DND-41 (cell line): ENCODE results near the gene RIMS3.

Experiments
- ATAC-seq: fragments of 200-7000 bp; cut with Tn5 transposase; 3 replicates; pipeline ENCODE4 v1.9.1; 2021; ENCODE audit warnings: low read depth; ENCODE audit not compliant: insufficient read depth
- DNase-seq: peaks from one replicate; pipeline ENCODE4 v3.0.0-alpha.2; 2020
- H2AFZ ChIP-seq: 2 replicates; pipeline ENCODE4 v1.6.0; 2012; ENCODE audit warnings: low read depth, low read length
- H3K27ac ChIP-seq: 2 replicates; pipeline ENCODE4 v1.5.1; 2012; ENCODE audit warnings: low read length, inconsistent platforms
- H3K27me3 ChIP-seq: fragments of 200-600 bp; sonication (generic); 2 replicates; pipeline ENCODE4 v1.6.0; 2012; ENCODE audit warnings: low read length, mild to moderate bottlenecking, inconsistent platforms; ENCODE audit not compliant: insufficient read depth, poor library complexity
- H3K36me3 ChIP-seq: 2 replicates; pipeline ENCODE4 v1.5.1; 2012; ENCODE audit warnings: low read length, inconsistent platforms; ENCODE audit not compliant: insufficient read depth
- H3K4me1 ChIP-seq: 2 replicates; pipeline ENCODE4 v1.5.1; 2012; ENCODE audit warnings: mild to moderate bottlenecking, low read length; ENCODE audit not compliant: insufficient read depth
- H3K4me2 ChIP-seq: 2 replicates; pipeline ENCODE4 v1.6.0; 2012; ENCODE audit warnings: mild to moderate bottlenecking, moderate library complexity, low read length, inconsistent platforms; ENCODE audit not compliant: insufficient read depth
- H3K4me3 ChIP-seq, 2 experiments: fragments of 200-600 bp in 1 of 2; shearing (Covaris generic) in 1 of 2; 2 replicates each; pipeline ENCODE4 v1.5.1; 2012 to 2016; ENCODE audit warnings: inconsistent platforms in 2 of 2, low read length in 2 of 2, mild to moderate bottlenecking in 2 of 2, low read depth in 1 of 2, moderate library complexity in 1 of 2
- H3K79me2 ChIP-seq: 2 replicates; pipeline ENCODE4 v1.6.0; 2012; ENCODE audit warnings: low read length, inconsistent platforms; ENCODE audit not compliant: insufficient read depth
- H3K9ac ChIP-seq: 2 replicates; pipeline ENCODE4 v1.6.0; 2012; ENCODE audit warnings: low read depth, mild to moderate bottlenecking, inconsistent platforms, low read length, moderate library complexity
- H3K9me3 ChIP-seq: 2 replicates; pipeline ENCODE4 v1.5.1; 2012; ENCODE audit warnings: low read length, moderate library complexity, mild to moderate bottlenecking, inconsistent platforms; ENCODE audit not compliant: insufficient read depth, severe bottlenecking
- H4K20me1 ChIP-seq: 2 replicates; pipeline ENCODE4 v1.6.0; 2012; ENCODE audit warnings: low read length; ENCODE audit not compliant: insufficient read depth
- CTCF ChIP-seq: IDR thresholded peaks from 2 replicates; pipeline ENCODE4 v1.5.1; 2012; ENCODE audit warnings: borderline replicate concordance, low read length, moderate library complexity, mild to moderate bottlenecking; ENCODE audit not compliant: poor library complexity, severe bottlenecking; ENCODE audit errors: extremely low read depth
- EZH2 ChIP-seq: IDR thresholded peaks from 3 replicates; pipeline ENCODE4 v1.6.1; 2012; ENCODE audit warnings: borderline replicate concordance, low read depth, mild to moderate bottlenecking, moderate library complexity, low read length, inconsistent platforms; ENCODE audit not compliant: severe bottlenecking

RIMS3 gene

GRCh38 chr1:40621821-40622450 is 43.5 kb downstream of the RIMS3 start:
- H3K27ac ChIP-seq, result no peak overlapping the region
- no peak overlapping the region for H2AFZ ChIP-seq
- H3K4me3 ChIP-seq, result no peak overlapping the region
- no peaks in the 10 kb centered on the region for H3K9me3 ChIP-seq
- H4K20me1 ChIP-seq, result no peaks in the 10 kb centered on the region
- H3K9ac ChIP-seq, result no peak overlapping the region
- H3K79me2 ChIP-seq, result no peaks in the 10 kb centered on the region
- H3K36me3 ChIP-seq, result no peaks in the 10 kb centered on the region; the same call in 1 of the 2 replicates
- no peaks in the 10 kb centered on the region for H3K27me3 ChIP-seq
- ATAC-seq (no peak), DNase-seq (no peak)
- H3K4me2 ChIP-seq, result no peak overlapping the region
- no peak for TF ChIP-seq EZH2
- no peak for TF ChIP-seq CTCF
- no peaks in the 10 kb centered on the region for H3K4me1 ChIP-seq

GRCh38 chr1:40620586-40621210 is 44.8 kb downstream of the RIMS3 start:
- ATAC-seq (no peak), DNase-seq (no peak)
- no peak overlapping the region for H2AFZ ChIP-seq
- H3K79me2 ChIP-seq, result no peaks in the 10 kb centered on the region
- H3K36me3 ChIP-seq, result no peaks in the 10 kb centered on the region; the same call in 1 of the 2 replicates
- no peaks in the 10 kb centered on the region for H3K27me3 ChIP-seq
- no peaks in the 10 kb centered on the region for H3K9me3 ChIP-seq
- H4K20me1 ChIP-seq, result no peaks in the 10 kb centered on the region
- no peak overlapping the region for H3K4me3 ChIP-seq
- H3K9ac ChIP-seq, result no peak overlapping the region
- no peak overlapping the region for H3K27ac ChIP-seq
- H3K4me1 ChIP-seq, result no peaks in the 10 kb centered on the region
- H3K4me2 ChIP-seq, result no peak overlapping the region
- TF ChIP-seq EZH2 (no peak), CTCF (no peak)

- Histone ChIP-seq H3K4me2 (no peak overlapping the region), H3K4me3 (no peak overlapping the region), H3K9me3 (no peaks in the 10 kb centered on the region), H4K20me1 (no peaks in the 10 kb centered on the region), H2AFZ (no peak overlapping the region), H3K27ac (no peak overlapping the region), H3K36me3 (no peaks in the 10 kb centered on the region), H3K4me1 (no peaks in the 10 kb centered on the region), H3K9ac (no peak overlapping the region), H3K79me2 (no peaks in the 10 kb centered on the region), H3K27me3 (no peaks in the 10 kb centered on the region)
- TF ChIP-seq EZH2, result no peak
- no peak for TF ChIP-seq CTCF
- no peak for DNase-seq
- no peak for ATAC-seq
These were observed 45.3 kb downstream of the RIMS3 start for GRCh38 chr1:40620150-40620549.
